HepG2 (cell line): ENCODE data around the gene ARFGAP1.

Experiments used
- CEBPB ChIP-seq: IDR thresholded peaks from 2 replicates; pipeline ENCODE4 v1.6.1; 2011; ENCODE audit warnings: low read depth, low read length, improper control_type of control experiment, borderline replicate concordance
- CREB1 ChIP-seq, 2 experiments: fragments of 450-650 bp in 1 of 2; IDR thresholded peaks; 2 replicates each; pipeline ENCODE4 v1.6.1; 2016 to 2017; ENCODE audit warnings: control low read depth in 1 of 2, mild to moderate bottlenecking in 1 of 2, missing compliant biosample characterization in 1 of 2, missing genetic modification characterization in 1 of 2
- ELF4 ChIP-seq: sonication (generic); formaldehyde crosslinking; IDR thresholded peaks from 2 replicates; pipeline ENCODE4 v1.5.0; 2020; ENCODE audit warnings: missing genetic modification reagents, mild to moderate bottlenecking, moderate library complexity, borderline replicate concordance
- GABPA ChIP-seq, 2 experiments: IDR thresholded peaks; 2 replicates each; pipeline ENCODE4 v1.6.1; 2011 to 2016; ENCODE audit warnings: low read depth in 2 of 2, low read length in 1 of 2, missing biosample characterization in 1 of 2, missing genetic modification characterization in 1 of 2
- JUNB ChIP-seq: sonication (generic); formaldehyde crosslinking; IDR thresholded peaks from 2 replicates; pipeline ENCODE4 v1.8.0; 2022; ENCODE audit warnings: missing genetic modification reagents, mild to moderate bottlenecking, borderline replicate concordance
- RBM22 ChIP-seq: fragments of 200-400 bp; formaldehyde crosslinking; optimal IDR thresholded peaks from 2 replicates; pipeline ENCODE3; 2017; ENCODE audit warnings: mild to moderate bottlenecking, low read length, moderate library complexity
- TBL1XR1 ChIP-seq: fragments of 150-350 bp; IDR thresholded peaks from 2 replicates; pipeline ENCODE4 v1.6.1; 2014; ENCODE audit warnings: borderline replicate concordance, low read length; ENCODE audit not compliant: partially characterized antibody
- TGIF2 ChIP-seq: IDR thresholded peaks from 2 replicates; pipeline ENCODE4 v1.6.1; 2016; ENCODE audit warnings: control low read depth, missing compliant biosample characterization
- ZFP36 ChIP-seq: fragments of 150-350 bp; IDR thresholded peaks from 2 replicates; pipeline ENCODE4 v1.6.1; 2018; ENCODE audit warnings: borderline replicate concordance, low read length, low read depth; ENCODE audit not compliant: partially characterized antibody
- ZNF274 ChIP-seq: sonication (generic); formaldehyde crosslinking; IDR thresholded peaks from 2 replicates; pipeline ENCODE4 v1.5.1; 2020; ENCODE audit warnings: mild to moderate bottlenecking, missing genetic modification reagents
- ZNF34 ChIP-seq: sonication (generic); formaldehyde crosslinking; IDR thresholded peaks from 2 replicates; pipeline ENCODE4 v1.4.0; 2020; ENCODE audit warnings: mild to moderate bottlenecking, missing genetic modification reagents, borderline replicate concordance
- TF ChIP-seq, protein P1 (sequence below): sonication (generic); formaldehyde crosslinking; IDR thresholded peaks from 2 replicates; pipeline ENCODE4 v1.5.0; 2020; ENCODE audit warnings: mild to moderate bottlenecking, missing genetic modification reagents, moderate library complexity
- TF ChIP-seq, protein P2 (sequence below): sonication (generic); formaldehyde crosslinking; IDR thresholded peaks from 2 replicates; pipeline ENCODE4 v1.9.0; 2021; ENCODE audit warnings: missing genetic modification reagents, borderline replicate concordance
- TF ChIP-seq, protein P3 (sequence below), 2 experiments: IDR thresholded peaks; 2 replicates each; pipeline ENCODE4 v1.6.1; 2011 to 2012; ENCODE audit warnings: low read length in 2 of 2, borderline replicate concordance in 1 of 2, low read depth in 1 of 2, mild to moderate bottlenecking in 1 of 2, moderate library complexity in 1 of 2

DNA sequence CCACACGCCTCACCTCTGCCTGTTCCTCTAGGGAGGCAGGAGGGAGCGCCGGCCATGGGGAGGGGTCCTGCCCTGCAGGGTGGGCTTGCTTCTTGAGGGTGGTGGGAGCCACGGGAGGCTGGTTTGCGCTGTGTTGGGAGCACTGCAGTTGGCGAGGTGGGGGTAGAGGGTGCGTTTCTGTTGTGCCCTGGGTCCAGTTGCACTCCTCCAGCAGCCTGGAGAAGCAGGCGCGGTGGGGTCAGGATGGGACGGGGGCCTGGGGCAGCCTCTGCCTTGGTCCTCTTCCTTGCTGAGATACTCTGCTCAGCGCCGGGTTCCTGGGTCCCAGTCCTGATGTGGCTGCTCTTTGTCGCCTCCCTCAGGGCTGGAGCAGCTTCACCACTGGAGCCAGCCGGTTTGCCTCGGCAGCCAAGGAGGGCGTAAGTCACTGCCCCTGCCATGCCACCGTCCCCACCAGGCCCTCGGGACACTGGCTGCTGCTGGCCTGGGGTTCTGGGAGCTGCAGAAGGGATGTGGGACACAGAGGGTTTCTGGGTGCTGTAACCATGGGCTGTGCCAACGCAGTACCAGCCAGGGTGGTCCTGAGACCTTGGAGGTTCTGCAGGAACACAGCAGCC, 8.4 kb downstream of the ARFGAP1 start:
- no peak for TF ChIP-seq CEBPB
- no peak for TF ChIP-seq ZNF274 (CRISPR knock-in tag)
- TF ChIP-seq GABPA (IDR thresholded peaks at IDR 0.05; ENCODE audit: low read depth, low read length) = no peak
- no peak for TF ChIP-seq GABPA (CRISPR knock-in tag; IDR thresholded peaks at IDR 0.05; ENCODE audit: low read depth)
- TF ChIP-seq CREB1 (IDR thresholded peaks at IDR 0.05) = no peak
- no peak for TF ChIP-seq CREB1 (CRISPR knock-in tag; IDR thresholded peaks at IDR 0.05)
- TF ChIP-seq, protein P1, sequence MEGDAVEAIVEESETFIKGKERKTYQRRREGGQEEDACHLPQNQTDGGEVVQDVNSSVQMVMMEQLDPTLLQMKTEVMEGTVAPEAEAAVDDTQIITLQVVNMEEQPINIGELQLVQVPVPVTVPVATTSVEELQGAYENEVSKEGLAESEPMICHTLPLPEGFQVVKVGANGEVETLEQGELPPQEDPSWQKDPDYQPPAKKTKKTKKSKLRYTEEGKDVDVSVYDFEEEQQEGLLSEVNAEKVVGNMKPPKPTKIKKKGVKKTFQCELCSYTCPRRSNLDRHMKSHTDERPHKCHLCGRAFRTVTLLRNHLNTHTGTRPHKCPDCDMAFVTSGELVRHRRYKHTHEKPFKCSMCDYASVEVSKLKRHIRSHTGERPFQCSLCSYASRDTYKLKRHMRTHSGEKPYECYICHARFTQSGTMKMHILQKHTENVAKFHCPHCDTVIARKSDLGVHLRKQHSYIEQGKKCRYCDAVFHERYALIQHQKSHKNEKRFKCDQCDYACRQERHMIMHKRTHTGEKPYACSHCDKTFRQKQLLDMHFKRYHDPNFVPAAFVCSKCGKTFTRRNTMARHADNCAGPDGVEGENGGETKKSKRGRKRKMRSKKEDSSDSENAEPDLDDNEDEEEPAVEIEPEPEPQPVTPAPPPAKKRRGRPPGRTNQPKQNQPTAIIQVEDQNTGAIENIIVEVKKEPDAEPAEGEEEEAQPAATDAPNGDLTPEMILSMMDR (CRISPR knock-in tag) = peak; percentile 65
- no peak for TF ChIP-seq ZFP36
- no peak for TF ChIP-seq ELF4 (CRISPR knock-in tag)
- TF ChIP-seq, protein P2, sequence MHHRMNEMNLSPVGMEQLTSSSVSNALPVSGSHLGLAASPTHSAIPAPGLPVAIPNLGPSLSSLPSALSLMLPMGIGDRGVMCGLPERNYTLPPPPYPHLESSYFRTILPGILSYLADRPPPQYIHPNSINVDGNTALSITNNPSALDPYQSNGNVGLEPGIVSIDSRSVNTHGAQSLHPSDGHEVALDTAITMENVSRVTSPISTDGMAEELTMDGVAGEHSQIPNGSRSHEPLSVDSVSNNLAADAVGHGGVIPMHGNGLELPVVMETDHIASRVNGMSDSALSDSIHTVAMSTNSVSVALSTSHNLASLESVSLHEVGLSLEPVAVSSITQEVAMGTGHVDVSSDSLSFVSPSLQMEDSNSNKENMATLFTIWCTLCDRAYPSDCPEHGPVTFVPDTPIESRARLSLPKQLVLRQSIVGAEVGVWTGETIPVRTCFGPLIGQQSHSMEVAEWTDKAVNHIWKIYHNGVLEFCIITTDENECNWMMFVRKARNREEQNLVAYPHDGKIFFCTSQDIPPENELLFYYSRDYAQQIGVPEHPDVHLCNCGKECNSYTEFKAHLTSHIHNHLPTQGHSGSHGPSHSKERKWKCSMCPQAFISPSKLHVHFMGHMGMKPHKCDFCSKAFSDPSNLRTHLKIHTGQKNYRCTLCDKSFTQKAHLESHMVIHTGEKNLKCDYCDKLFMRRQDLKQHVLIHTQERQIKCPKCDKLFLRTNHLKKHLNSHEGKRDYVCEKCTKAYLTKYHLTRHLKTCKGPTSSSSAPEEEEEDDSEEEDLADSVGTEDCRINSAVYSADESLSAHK = no peak
- TF ChIP-seq ZNF34 (CRISPR knock-in tag) = no peak
- no peak for TF ChIP-seq TGIF2 (CRISPR knock-in tag)
- TF ChIP-seq JUNB = no peak
- TF ChIP-seq, protein P3, sequence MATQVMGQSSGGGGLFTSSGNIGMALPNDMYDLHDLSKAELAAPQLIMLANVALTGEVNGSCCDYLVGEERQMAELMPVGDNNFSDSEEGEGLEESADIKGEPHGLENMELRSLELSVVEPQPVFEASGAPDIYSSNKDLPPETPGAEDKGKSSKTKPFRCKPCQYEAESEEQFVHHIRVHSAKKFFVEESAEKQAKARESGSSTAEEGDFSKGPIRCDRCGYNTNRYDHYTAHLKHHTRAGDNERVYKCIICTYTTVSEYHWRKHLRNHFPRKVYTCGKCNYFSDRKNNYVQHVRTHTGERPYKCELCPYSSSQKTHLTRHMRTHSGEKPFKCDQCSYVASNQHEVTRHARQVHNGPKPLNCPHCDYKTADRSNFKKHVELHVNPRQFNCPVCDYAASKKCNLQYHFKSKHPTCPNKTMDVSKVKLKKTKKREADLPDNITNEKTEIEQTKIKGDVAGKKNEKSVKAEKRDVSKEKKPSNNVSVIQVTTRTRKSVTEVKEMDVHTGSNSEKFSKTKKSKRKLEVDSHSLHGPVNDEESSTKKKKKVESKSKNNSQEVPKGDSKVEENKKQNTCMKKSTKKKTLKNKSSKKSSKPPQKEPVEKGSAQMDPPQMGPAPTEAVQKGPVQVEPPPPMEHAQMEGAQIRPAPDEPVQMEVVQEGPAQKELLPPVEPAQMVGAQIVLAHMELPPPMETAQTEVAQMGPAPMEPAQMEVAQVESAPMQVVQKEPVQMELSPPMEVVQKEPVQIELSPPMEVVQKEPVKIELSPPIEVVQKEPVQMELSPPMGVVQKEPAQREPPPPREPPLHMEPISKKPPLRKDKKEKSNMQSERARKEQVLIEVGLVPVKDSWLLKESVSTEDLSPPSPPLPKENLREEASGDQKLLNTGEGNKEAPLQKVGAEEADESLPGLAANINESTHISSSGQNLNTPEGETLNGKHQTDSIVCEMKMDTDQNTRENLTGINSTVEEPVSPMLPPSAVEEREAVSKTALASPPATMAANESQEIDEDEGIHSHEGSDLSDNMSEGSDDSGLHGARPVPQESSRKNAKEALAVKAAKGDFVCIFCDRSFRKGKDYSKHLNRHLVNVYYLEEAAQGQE (IDR thresholded peaks at IDR 0.05; ENCODE audit: borderline replicate concordance in 1 of 2, low read depth in 1 of 2, low read length in 2 of 2) = no peak
- no peak for TF ChIP-seq TBL1XR1
- TF ChIP-seq RBM22 = peak; percentile 21
